ENCODE results near the gene HAGHL. TPM values are rescaled to one million over a fixed set of nuclear protein-coding genes. Genes with fewer than 3 reads are reported as not detected.

The HAGHL gene
- total RNA-seq, 1 experiment from 2014 or later, result 74.8 TPM

- peak overlapping the region; percentile 95 for H3K27ac ChIP-seq (ENCODE audit: low read depth, low read length)
These were observed 2.2 kb downstream of the HAGHL start for GRCh38 chr16:728890-729744.

More at GRCh38 chr16:728890-729744, 2.2 kb downstream of the HAGHL start:
- Histone ChIP-seq H3K4me2 (ENCODE audit: low read length) (peak overlapping the region; percentile 99), H3K4me3 (replicated peaks in 1 of 2; ENCODE audit: low read depth in 1 of 2, low read length in 2 of 2) (peak overlapping the region; percentile 80 to 89), H2AFZ (ENCODE audit: low read depth, low read length, poor library complexity, severe bottlenecking) (no peak overlapping the region), H3K36me3 (ENCODE audit: control insufficient read depth in 1 of 2, insufficient read depth in 2 of 2, low read length in 2 of 2) (peaks cover 0 to 3% of the 10 kb centered on the region in 2 experiments; a peak in 2 of 4 replicates), H3K9me2 (ENCODE audit: insufficient read depth) (no peaks in the 10 kb centered on the region), H3K79me2 (ENCODE audit: insufficient read depth, low read length) (peaks cover 19% of the 10 kb centered on the region; the same call in 1 of the 2 replicates), H3K9ac (ENCODE audit: low read length) (peak overlapping the region; percentile 98), H3K27me3 (ENCODE audit: insufficient read depth, low read length) (no peaks in the 10 kb centered on the region), H3K9me3 (ENCODE audit: control insufficient read depth in 1 of 2, insufficient read depth in 1 of 2, low read depth in 1 of 2, low read length in 2 of 2) (no peaks in the 10 kb centered on the region), H4K20me1 (ENCODE audit: insufficient read depth) (no peaks in the 10 kb centered on the region), H3K4me1 (ENCODE audit: control insufficient read depth in 1 of 2, insufficient read depth in 2 of 2, low read length in 2 of 2) (peaks cover 5 to 29% of the 10 kb centered on the region in 2 experiments; a peak in 3 of 4 replicates)
- TF ChIP-seq ZFX (IDR thresholded peaks at IDR 0.05) (0 out of 2 replicates have a peak, but pooled peaks have one; percentile 8), CTCF (IDR thresholded peaks at IDR 0.05 in 2 of 3, conservative IDR thresholded peaks at IDR 0.05 in 1 of 3; ENCODE audit: borderline replicate concordance in 1 of 3, insufficient read depth in 1 of 3, low read depth in 2 of 3, low read length in 2 of 3) (no peak), EGR1 (IDR thresholded peaks at IDR 0.05; ENCODE audit: low read depth) (no peak)
- RAD21 ChIA-PET (ENCODE audit: low non-redundant PET in 1 of 2, low total read pairs in 2 of 2, uncharacterized antibody in 2 of 2, unreplicated experiment in 2 of 2), result no interaction called here
- intact Hi-C loops (cut with micrococcal nuclease), result loop anchor here (1.0 kb wide), 1 partner anchor 56 kb away; no protein-coding TSS in a partner anchor
- CTCF ChIA-PET, result interaction anchor here (1.1 to 3.0 kb wide), 4 partner anchors 9 to 20 kb away, joined by 5 to 20 read pairs (median 9); partner anchors contain the start of genes CIAO3 and METRN
- no peak for DNase-seq (ENCODE audit: low read depth, low spot score)
- ATAC-seq, result no peak; the same call in 1 of the 2 replicates
- TSS peak; percentile 50 for BruUV-seq (replicated peaks)
- POLR2A ChIA-PET, result interaction anchor here (1.3 to 3.5 kb wide), 3 partner anchors 11 to 32 kb away, joined by 3 to 12 read pairs (median 9); partner anchors contain the start of genes METRN and MSLN
